Heart left ventricle (tissue), 13 donors: Measurements from ENCODE around the gene ZNF862.

Experiments
- CTCF ChIP-seq, 12 donors: fragments of 200-600 bp; sonication (generic) in 4 of 12; IDR thresholded peaks; one replicate each; pipeline versions ENCODE4 v1.5.0 to v1.8.0; 2018 to 2022; ENCODE audit warnings: antibody characterized with exemption in 12 of 12, mild to moderate bottlenecking in 5 of 12
- POLR2A ChIP-seq, 2 donors: fragments of 450-650 bp; IDR thresholded peaks; one replicate each; pipeline ENCODE4 v1.6.1; 2017; ENCODE audit warnings: antibody characterized with exemption in 2 of 2, mild to moderate bottlenecking in 2 of 2, moderate library complexity in 2 of 2
- donor health status: ischemic (EF 13 %, LVEDD 7.1; RV severe dilation, severe dysfunction).
- donor health status: DM: no; HTN: yes; CAD: no.
- donor health status: DM: no; HTN: no; CAD: no.
- donor health status: ischemic (EF 25% LVEDD 6.9; RV normal size, moderate dysfunction).
- donor health status: ischemic (EF 25% LVEDD 5.7; RV mildly dilated, moderate dysfunction).
- donor health status: ischemic (EF 35%, LVEDD 5.7; RV mildly dilated, moderate dysfunction).
- donor health status: nonischemic (EF 11% LVEDD 7.7; RV severe dilation, severe dysfunction).
- donor health status: DM: yes; HTN: yes; CAD: no.
- donor health status: PGD.
- donor health status: ischemic (EF 29% LVEDD 5.4; RV normal size, mild dysfunction).
- donor health status: nonischemic (EF 23%, LVEDD 6.1; RV moderate dilation, normal function).

GRCh38 chr7:149823191-149823630 is 15.0 kb upstream of the ZNF862 start:
- TF ChIP-seq CTCF (IDR thresholded peaks at IDR 0.05) (no peak), POLR2A (IDR thresholded peaks at IDR 0.05) (no peak)
